ENCODE results near the gene MRPS25. TPM values are rescaled to one million over a fixed set of nuclear protein-coding genes. Genes with fewer than 3 reads are reported as not detected.

The MRPS25 gene
- total RNA-seq, 1 donor from 2014 or later, result 60.2 TPM

- H3K4me3 ChIP-seq, result no peak overlapping the region
- TF ChIP-seq, protein P1, sequence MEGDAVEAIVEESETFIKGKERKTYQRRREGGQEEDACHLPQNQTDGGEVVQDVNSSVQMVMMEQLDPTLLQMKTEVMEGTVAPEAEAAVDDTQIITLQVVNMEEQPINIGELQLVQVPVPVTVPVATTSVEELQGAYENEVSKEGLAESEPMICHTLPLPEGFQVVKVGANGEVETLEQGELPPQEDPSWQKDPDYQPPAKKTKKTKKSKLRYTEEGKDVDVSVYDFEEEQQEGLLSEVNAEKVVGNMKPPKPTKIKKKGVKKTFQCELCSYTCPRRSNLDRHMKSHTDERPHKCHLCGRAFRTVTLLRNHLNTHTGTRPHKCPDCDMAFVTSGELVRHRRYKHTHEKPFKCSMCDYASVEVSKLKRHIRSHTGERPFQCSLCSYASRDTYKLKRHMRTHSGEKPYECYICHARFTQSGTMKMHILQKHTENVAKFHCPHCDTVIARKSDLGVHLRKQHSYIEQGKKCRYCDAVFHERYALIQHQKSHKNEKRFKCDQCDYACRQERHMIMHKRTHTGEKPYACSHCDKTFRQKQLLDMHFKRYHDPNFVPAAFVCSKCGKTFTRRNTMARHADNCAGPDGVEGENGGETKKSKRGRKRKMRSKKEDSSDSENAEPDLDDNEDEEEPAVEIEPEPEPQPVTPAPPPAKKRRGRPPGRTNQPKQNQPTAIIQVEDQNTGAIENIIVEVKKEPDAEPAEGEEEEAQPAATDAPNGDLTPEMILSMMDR (IDR thresholded peaks at IDR 0.05), result no peak
- DNase-seq, result peak; percentile 74
- H3K27me3 ChIP-seq, result no peaks in the 10 kb centered on the region
- peaks cover 14% of the 10 kb centered on the region for H3K4me1 ChIP-seq
- intact Hi-C loops (cut with DNase I), result no loop called here
- ATAC-seq, result peak; percentile 96
- H3K9me3 ChIP-seq, result no peaks in the 10 kb centered on the region
- peak overlapping the region; percentile 74 for H3K27ac ChIP-seq
- peaks cover 97% of the 10 kb centered on the region for H3K36me3 ChIP-seq
These were observed 17.0 kb upstream of the MRPS25 start for GRCh38 chr3:15081960-15082664.

GRCh38 chr3:15079091-15079490 lies 14.0 kb upstream of the MRPS25 start:
- intact Hi-C loops (cut with DNase I), result no loop called here
- Histone ChIP-seq H3K27me3 (no peaks in the 10 kb centered on the region), H3K9me3 (no peaks in the 10 kb centered on the region), H3K4me1 (peaks cover 14% of the 10 kb centered on the region), H3K36me3 (peaks cover 99% of the 10 kb centered on the region), H3K27ac (no peak overlapping the region), H3K4me3 (no peak overlapping the region)
- ATAC-seq, result no peak
- DNase-seq, result no peak
- TF ChIP-seq, protein P1 (IDR thresholded peaks at IDR 0.05), result no peak

GRCh38 chr3:15074500-15074899 lies 9.4 kb upstream of the MRPS25 start:
- DNase-seq, result no peak
- ATAC-seq, result peak; percentile 39
- no peaks in the 10 kb centered on the region for H3K9me3 ChIP-seq
- H3K36me3 ChIP-seq, result peaks cover 83% of the 10 kb centered on the region
- H3K4me3 ChIP-seq, result no peak overlapping the region
- no peaks in the 10 kb centered on the region for H3K4me1 ChIP-seq
- H3K27me3 ChIP-seq, result no peaks in the 10 kb centered on the region
- H3K27ac ChIP-seq, result no peak overlapping the region
- TF ChIP-seq, protein P1 (IDR thresholded peaks at IDR 0.05), result no peak
- intact Hi-C loops (cut with DNase I), result no loop called here

- H3K4me1 ChIP-seq, result no peaks in the 10 kb centered on the region
- no peaks in the 10 kb centered on the region for H3K9me3 ChIP-seq
- no peak for ATAC-seq
- TF ChIP-seq, protein P1 (IDR thresholded peaks at IDR 0.05), result no peak
- no peak overlapping the region for H3K4me3 ChIP-seq
- peaks cover 57% of the 10 kb centered on the region for H3K36me3 ChIP-seq
- intact Hi-C loops (cut with DNase I), result no loop called here
- H3K27me3 ChIP-seq, result no peaks in the 10 kb centered on the region
- no peak for DNase-seq
- H3K27ac ChIP-seq, result no peak overlapping the region
These were observed 6.6 kb upstream of the MRPS25 start for GRCh38 chr3:15071699-15072098.

DNA sequence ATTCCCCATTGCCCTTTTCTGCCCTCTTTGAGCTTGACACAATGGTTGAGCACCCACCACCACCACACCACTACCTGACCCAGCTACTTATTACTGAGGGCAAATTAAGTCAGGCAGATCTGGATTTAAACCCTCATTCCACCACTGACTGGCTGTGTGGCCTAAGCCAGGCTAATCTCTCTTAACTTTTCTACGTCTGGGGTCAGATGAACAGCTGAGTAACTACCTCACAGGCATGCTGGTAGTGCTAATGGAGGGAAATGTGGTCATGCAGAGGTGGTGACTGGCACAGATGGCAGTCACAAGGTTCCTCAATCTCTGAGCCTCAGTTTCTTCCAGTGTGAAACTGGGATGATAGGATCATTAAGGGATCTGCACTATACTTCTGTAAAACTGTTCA lies 4.3 kb upstream of the MRPS25 start:
- TF ChIP-seq, protein P1 (IDR thresholded peaks at IDR 0.05), result no peak
- no peak overlapping the region for H3K27ac ChIP-seq
- H3K4me1 ChIP-seq, result no peaks in the 10 kb centered on the region
- DNase-seq (no peak), ATAC-seq (no peak)
- peaks cover 34% of the 10 kb centered on the region for H3K36me3 ChIP-seq
- intact Hi-C loops (cut with DNase I), result no loop called here
- no peak overlapping the region for H3K4me3 ChIP-seq
- no peaks in the 10 kb centered on the region for H3K27me3 ChIP-seq
- no peaks in the 10 kb centered on the region for H3K9me3 ChIP-seq
